Muscle of arm (tissue), 12 donors: Measurements from ENCODE around the gene LRMDA. TPM values are rescaled to one million over a fixed set of nuclear protein-coding genes. Genes with fewer than 3 reads are reported as not detected.
"Not testable (repeated sequence)": the region's sequence is repeated elsewhere in the genome, so short reads cannot be mapped to it uniquely, and the experiment has no call there.

Experiments used
- DNase-seq: peaks from one replicate; pipeline ENCODE4 v3.0.0-alpha.2; 2013
- polyA plus RNA-seq, 12 donors: library from polyadenylated mRNA; unstranded; fragments of 120-200 nt; gene quantifications; one replicate each; pipeline ENCODE4 v1.2.1, GENCODE V29; 2013; ENCODE audit not compliant: insufficient read length in 12 of 12

The LRMDA gene
- polyA plus RNA-seq, 12 donors, result 3.5 to 6.7 (median 5.2) TPM; not detected in 2

DNA sequence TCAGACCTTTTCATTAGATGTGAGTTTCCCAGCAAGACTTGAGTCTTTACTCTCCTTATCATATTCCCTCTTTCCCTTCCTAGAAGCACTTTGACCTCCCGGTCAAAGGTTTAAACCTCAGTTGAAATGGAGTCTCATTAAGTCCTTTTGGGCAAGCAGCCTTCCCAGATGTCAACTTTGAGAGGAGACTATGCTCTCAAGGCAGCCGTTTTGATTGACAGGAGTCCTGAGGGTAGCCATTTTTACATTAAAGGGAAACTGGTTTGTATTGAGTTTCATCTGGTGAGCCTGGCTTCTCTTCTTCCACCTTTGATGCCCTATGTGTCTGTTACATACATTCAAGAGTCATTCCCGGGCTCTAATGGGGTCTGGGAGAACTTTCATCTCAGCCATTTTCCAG, 685.1 kb downstream of the LRMDA start:
- DNase-seq, result no peak

DNA sequence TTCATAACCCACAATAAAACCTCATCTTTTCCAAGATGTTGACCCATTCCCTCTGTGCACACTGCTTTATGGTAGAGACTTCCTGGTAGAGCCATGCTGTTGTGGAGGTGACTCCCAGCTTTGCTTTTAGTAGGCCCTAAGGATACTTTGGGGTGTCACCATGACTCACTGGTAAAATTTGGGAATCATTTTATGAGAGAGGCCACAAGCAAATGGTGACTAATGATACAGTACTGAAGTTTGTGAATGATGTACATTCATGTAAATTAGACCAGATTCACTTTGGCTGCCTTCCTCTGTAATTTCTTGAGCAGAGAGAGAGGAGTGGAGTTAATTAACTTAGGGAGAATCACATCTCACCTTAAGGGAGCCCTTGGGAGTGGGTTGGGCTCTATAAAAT, 686.5 kb downstream of the LRMDA start:
- DNase-seq, result no peak

DNA sequence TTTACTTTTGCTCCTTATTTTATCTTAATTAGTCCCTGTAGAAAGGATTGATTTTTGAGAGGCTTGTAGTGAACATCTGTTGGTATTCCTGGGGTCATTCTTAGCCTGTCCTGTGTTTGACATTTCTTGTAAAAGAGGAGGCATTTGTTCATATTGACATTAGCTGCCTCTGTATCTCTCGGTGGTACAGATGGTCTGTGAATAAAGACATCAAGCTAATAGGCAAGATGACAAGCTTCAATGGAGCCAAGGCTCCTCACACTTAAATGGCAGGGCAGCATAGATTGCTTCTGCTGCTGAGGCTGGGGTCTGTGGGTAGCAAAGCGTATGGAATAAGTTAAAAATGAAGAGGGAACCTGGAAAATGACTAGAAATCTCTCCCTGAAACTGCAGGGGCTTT, 687.6 kb downstream of the LRMDA start:
- DNase-seq, result no peak

DNA sequence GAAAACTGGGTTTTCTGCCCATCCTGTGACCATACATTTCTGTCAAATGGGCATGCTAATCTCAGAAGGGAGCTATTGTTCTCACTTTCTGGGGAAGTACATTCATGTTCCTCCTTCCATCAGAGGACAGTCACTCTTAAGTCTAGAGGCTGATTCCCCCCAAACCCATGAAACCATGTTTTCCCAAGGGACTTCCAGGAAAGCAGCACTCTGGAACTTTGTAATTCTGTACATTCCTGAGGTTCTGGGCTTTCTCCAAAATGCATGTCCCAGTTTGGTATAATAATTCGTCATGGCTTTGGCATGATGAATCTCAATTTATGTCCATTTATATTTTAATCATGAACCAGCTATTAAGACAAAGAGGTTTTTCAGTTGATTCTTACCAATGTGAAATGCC, 688.1 kb downstream of the LRMDA start:
- DNase-seq, result no peak

DNA sequence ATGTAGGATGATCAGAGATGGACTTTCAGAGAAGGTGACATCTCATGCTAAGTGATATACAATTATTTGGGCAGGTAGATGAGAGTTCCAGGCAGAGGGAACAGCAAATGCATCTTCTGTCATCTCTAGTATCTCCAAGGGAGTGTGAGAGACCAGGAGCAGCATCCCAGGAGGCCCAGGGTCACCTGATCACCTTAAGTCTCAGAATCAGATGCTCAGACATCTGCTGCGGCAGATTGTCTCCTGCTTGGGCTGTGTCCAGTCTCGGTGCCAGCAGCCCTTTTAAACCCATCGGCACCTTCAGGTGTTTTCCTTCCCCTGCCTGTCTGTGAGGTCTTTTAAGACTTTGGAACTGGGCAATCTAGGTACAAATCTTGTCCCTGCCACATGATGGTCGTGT, 690.6 kb downstream of the LRMDA start:
- DNase-seq, result no peak

DNA sequence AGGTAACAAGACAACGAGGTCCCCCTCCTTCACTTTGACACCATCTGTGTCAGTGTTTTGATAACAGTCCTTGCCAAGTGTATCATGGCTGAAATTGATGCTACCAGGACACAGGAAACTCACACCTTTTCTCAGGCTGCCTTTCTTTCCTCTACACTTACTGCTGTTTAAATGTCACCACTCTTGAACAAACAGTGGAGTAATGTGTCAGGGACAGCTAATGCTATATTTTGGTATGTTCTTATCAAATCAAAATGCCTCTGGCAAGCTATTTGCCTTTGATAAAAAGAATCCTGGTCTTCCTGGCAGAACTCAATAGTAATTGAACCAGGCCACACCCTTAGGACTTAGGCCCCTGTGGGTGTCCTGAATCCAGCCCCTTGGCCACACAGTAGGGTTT, 692.9 kb downstream of the LRMDA start:
- no peak for DNase-seq

DNA sequence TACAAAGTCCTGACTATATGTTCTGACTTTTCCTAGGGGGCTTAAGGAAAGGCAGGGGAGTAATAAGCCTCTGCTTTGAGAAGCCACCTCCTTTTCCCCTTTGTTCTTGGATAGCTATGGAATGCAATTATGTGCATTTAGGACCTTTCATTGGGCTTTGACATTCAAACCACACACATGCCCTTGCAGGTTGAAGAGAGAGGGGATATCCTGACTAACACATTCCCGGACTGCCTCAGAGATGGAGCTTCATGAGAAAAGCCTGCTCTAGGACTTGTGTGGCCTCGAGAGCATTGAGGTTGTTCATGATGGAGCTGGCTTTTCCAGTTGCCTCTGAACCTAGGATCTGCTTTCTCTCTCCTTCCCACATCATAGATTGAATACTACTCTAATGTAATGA, 694.5 kb downstream of the LRMDA start:
- DNase-seq, result no peak

DNA sequence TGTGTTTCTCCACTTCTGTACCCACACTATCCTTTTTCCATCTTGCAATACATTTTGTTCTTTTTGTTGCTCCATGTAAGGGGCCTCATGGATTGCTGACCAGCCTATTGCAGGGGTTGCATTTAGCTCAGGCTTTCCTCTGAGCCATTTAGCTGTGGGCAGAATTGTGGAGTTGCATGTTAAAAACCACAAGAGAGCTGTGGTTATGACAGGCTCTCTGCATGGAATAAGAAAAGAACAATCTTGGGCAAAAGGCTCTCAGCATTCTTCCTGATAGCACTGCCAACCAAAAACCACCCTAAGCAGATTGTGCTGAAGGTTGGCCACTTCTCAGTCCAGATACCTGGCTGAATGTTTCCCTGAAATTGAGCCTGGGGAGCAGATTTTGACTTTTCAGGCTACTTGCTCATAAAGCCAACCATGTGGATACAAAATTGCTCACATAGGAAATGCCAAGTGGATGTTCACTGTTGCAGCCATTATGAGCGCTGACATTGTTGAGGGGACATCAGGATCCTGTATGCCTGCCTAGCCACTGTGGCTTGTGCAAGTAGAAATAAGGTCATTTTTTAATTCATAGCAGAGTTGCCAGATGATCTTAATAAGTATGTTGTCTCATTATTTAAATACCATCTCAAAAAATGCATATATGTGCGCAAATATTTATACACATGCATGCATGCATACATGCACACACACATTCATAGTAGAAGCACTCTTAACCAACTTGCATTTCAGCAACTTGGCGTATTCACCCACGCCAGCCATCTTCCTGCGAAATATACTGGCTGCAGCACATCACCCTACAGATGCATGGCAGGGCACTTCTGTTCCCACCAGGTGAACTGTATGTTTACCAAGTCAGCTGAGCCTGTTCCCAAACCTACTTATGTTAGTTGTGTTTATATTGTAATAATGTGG, 695.4 kb downstream of the LRMDA start:
- no peak for DNase-seq

DNA sequence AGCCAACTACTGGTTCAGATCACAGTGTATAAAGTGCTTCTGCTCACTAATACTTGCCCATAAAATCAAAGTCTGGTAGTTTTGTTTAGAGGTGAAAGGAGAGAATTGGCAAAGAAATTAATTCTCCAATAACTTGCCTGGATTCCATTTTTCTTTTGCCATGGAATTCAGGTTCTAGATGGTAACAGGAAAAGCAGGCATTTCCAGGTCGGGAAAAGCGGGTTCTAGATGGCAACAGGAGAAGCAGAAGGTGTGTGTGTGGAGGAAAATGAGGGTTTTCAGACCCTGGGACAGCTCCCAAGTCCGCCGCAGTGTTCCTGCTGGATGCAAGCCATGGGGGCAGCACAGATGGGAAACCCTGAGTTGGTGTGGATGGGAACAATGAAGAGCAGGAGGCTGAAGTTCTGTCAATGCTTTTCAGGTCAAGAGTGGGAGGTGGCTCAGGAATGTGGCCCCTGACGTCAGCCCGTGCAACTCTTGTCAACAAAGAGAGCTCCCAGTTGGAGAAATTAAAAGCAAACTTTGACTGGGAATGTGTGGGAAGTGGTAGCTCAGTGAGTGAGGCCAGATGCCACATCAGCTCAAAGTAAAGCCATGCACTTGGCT, 696.7 kb downstream of the LRMDA start:
- DNase-seq, result no peak

DNA sequence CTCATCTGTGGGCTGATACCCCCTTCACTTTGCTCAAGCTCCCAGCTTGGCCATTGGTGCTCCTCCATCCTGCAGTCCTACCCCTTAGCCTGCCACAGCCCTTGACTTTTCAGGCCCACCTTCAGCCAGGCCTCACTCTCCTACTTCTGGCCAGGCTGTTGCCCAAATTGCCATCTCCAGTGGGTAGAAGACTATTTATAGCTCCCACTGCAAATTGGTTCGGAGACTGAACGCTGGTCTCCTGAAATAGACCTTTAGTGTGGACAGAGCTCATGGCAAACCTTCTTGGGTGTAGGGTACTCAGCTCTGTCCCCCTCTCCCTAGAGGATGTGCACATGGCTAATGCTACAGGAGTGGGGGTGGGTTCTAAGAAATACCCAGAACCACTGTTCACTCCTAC, 697.8 kb downstream of the LRMDA start:
- no peak for DNase-seq

DNA sequence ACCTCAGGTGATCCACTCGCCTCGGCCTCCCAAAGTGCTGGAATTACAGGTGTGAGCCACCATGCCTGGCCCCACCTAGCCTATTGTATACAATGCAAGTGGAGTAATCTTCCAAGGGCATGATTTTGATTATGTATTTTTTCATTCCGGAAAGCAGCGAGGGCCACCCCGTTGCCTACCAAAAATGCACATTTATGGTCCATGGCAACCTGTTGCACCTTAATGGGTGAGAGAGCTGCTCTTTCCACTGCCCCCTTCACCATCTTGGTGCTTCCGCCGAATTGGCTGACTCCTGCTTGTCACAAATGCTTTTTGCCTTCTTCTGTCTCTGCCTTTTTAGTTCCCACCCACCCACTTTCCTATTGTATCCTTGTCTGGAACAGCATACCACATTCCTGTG, 699.5 kb downstream of the LRMDA start:
- DNase-seq, result no peak

DNA sequence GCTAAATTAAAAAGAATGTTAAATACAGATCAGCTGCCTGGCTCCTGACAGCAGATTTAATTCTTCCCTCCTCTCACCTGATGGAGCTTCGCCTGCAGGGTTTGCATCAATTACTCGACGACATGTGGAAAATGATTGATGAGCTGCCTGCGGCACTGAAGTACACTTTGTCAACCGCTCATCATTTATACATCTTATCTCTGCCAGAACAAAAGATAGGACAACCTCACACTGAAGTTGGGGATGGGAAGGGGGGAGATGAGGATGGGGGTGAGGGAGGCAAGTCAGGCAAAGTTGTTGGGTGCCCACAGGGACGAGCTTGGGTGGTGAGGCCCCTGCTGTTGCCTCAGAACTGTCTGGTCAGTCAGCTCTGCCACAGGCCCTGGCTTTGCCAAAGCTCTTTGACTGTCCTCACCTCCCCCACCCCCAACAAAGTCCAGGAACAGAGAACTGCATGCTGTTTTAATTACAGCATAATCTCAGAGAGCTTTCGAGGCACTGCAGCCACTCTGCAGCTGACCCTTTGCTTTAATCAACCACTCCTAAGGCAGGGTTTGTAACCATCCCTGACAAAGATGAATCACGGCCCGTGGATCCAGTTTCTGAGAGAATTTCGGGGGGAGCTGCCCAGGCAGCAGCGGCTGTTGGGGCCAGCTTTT, 702.3 kb downstream of the LRMDA start:
- no peak for DNase-seq

DNA sequence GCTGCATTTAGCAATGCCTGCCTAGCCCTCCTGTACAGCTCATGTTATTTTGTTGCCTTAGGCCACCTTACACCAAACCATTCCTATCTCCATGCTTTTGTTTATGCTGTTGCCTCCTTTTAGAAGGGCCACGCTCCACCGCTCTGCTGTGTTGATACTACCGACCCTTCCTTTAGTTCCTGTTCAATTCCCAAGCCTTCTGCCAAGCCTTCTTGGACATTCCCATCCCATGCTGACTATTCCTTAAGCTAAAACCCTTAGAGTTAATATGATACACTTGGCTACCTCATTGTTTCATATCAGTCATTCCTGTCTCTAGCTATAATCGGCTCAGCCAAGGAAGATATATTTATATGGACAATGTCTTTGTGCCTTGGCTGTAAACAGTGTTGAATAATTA, 705.5 kb downstream of the LRMDA start:
- DNase-seq, result no peak

DNA sequence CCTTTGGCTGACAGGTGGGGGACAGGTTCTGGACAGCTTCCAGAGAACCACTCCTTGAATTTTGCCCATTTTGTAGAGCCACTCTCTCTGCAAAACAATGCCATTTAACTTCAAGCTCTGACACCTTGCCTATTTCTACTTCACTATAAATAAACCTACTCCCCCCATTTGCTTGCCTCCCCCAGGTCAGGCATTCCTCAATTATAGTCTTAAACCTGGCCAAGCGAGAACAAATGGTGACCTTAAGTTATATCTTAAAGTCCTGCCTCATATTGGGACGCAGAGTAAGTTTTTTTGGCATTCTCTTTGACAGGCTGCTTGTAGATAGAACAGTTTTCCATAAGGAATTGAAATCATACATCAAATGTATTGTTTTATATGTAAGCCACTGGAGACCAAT, 706.9 kb downstream of the LRMDA start:
- DNase-seq, result no peak

DNA sequence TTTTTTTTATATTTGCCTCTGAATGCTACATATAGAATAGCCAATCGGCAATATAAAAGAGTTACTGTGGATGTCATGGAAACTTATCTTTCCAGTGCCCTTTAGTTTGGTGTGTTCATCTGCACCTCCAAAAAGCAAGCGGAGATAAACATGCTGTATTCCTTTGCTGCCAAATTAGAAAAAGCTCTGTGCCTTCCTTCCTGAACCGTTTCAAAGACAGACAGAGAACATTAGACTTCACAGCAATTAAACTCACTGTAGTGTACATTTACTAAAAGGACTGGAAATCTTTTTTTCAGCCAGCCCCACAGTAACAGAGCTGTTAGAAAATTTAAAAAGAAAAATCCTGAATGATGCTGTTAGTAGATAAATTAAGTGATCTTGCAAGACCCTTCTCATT, 707.5 kb downstream of the LRMDA start:
- DNase-seq, result no peak

DNA sequence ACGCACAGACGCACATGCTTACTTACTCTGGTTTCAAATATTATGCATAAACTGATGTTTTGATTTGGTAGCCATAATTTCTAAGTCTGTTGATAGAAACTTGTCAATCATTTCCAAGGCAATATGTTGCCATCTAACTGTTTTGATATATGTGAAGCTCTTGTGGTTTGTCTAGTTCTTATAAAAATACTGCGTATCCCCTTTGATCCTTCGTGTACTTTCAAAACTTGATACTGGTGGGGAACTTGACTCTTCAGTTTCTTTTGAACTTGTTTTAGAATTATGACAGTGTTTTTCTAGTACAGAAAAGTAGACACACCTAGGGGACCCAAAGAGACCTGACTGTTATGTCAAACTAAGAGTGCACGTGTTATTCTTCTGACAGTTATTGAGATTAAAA, 708.0 kb downstream of the LRMDA start:
- no peak for DNase-seq

DNA sequence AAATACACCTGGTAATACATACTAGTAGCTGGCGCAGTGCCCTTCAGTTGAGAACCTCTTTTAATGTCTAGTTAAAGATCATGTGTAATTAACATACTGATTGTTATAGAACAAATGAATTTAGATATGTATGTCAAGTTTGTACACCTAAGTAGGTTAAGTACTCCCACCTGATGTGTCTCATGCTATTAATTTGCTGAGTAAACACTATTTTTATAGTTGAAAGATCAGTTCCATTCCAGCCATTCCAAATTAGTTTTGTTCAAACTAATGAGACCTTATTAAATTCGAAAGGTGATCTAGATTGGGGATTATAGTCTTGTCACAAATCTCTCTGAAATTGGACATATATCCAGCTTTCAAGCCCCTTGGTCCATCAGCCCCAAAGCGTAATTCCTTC, 710.0 kb downstream of the LRMDA start:
- no peak for DNase-seq

DNA sequence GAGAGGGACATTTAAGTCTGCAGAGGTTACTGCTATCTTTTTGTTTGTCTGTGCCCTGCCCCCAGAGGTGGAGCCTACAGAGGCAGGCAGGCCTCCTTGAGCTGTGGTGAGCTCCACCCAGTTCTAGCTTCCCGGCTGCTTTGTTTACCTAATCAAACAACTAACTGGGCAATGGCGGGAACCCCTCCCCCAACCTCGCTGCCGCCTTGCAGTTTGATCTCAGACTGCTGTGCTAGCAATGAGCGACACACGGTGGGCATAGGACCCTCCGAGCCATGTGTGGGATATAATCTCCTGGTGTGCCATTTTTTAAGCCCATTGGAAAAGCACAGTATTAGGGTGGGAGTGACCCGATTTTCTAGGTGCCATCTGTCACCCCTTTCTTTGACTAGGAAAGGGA, 716.8 kb downstream of the LRMDA start:
- DNase-seq, result not testable (repeated sequence)

DNA sequence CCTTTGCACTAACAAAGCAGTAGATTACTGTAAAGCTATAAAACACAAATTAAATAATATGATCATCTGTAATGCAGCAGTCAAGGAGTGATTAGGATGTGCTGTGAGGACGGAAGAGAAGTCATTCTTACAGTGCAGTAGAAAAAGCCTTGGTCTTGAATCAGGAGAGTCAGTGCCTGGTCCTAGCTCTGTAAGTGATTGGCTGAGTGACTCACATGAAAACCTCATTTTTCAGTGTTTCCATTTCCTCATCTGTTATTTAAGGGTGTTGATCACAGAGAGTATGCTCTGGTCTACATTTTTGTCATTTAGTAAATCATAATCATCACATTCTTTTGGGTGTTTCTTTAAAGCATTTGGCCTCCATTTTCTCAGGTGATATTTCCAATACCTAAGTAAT, 717.8 kb downstream of the LRMDA start:
- DNase-seq, result no peak

DNA sequence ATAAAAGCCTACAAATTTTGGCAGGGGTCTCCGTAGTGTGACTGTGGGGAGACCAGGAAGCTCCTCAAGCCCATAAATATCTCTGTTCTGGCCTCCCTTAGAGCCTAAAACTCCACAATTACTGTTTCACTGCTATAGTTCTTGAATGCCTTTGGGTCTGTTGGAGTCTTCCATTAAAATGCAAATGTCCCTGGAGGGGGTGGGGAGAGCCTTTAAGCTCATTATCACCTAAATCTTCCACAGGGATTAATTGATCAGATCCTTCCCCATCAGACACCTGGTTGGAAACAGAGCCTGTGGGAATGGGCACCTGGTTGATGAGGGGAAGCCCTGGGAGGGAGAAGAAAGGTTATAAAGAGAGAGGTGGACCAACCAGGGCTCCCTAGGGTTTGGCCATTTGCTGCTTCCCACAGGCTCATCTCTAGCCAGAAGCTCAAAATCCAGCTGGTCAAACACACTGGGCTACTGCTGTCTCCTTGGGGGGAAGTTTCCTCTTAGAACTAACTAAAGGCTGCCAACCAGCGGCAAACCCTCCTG, 718.2 kb downstream of the LRMDA start:
- no peak for DNase-seq

DNA sequence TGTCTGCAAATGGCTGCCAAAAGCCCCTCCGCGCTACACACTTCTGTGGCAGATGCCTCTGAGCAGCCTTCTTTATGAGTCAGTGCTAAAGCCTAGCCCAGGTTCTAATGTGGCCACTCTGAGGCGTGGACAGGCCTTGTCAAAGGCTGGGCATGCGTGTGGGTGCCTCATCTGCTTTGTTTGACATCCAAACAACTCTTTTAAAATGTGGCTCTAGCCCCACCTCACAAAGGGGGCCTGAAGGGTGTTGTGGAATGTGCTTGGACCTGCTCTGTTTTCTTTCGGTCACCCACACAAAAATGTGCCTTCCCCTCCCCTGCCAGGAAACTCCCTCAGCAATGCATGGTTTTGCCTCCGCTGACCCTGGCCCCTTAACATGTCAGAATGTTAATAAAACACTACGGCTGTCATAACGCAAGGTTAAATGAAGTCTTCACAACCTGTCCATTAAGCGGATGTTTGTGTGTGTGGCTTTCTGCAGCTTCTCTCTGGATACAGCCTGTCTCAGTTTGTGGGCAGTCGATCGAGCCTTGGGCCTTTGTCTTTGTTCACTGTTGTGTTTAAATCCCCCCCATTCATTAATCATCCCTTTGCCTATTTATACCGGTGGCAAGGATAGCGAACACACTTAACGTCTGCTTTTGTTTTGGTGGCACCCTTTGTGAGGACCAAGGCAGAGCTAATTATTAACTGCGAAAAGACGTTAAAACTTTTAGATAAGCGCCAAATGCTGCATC, 718.9 kb downstream of the LRMDA start:
- no peak for DNase-seq

DNA sequence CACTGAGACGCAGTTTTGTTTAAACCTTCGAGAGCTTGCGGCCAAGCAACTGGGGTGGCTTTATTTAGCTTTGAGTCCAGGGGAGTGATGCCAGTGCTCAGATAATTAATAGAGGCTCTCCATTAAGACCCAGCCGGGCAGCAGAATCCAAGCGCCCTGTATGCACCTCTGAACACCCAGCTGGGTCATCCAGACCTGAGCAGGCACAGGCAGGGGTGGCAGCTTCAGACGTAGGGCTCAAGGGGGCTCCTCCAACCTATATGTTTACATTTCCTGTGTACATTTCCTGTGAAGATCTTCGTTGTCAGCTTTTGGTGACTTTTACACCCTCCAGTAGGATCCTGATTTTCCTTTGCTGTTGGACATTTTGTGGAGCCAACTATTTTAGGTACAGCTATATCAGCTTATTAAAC, 719.5 kb downstream of the LRMDA start:
- DNase-seq, result no peak
